ENCODE data around the gene MAP4K4.
"Not testable (repeated sequence)": the region's sequence is repeated elsewhere in the genome, so short reads cannot be mapped to it uniquely, and the experiment has no call there.

Gene MAP4K4

DNA sequence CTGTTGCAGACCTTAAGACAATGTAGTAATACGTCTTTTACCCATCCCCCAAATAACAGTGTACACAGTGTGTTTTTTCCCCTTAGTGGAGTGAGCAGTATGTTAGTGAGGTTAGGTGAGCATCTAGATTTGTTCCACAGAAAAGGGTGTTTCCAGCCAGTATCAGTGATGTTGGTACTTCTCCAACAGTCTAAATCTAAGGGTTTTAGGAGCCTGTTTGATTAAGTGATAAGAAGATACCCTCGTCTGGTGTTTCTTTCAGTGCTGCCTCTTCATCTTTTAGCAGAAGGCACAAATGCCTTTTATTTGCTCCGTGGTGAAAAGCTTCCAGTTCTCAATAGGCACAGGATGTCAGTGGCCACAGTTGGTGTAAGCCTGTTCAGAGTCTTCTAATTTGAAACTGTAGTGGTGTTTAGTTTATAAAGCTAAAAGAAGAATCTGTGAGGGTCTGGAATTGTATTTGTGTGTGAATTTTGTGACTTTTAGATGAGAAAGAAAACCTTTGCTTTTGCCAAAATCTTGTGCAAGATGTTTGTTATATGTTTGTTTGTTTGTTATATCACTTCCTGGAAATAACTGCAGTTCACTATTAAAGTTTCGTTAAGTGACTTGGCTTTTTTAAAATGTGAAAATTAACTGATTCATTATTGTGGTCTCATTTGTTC lies 71.2 kb downstream of the MAP4K4 start:
- no peak for DNase-seq (ENCODE audit: low read depth)

DNA sequence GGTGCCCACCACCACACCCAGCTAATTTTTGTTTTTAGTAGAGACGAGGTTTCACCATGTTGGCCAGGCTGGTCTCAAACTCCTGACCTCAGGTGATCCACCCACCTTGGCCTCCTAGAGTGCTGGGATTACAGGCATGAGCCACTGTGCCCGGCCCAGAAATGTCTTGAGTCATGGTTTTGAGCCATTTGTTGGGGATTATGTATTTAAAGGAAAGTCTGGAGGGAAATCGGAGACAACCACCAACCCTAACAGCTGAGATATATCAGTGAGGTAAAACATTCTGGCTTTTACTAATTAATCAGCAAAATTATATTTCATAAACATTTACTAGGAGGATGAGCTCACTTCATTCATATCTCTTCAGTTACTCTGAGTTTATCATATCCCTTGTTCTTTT lies 72.2 kb downstream of the MAP4K4 start:
- DNase-seq (ENCODE audit: low read depth) = not testable (repeated sequence)

DNA sequence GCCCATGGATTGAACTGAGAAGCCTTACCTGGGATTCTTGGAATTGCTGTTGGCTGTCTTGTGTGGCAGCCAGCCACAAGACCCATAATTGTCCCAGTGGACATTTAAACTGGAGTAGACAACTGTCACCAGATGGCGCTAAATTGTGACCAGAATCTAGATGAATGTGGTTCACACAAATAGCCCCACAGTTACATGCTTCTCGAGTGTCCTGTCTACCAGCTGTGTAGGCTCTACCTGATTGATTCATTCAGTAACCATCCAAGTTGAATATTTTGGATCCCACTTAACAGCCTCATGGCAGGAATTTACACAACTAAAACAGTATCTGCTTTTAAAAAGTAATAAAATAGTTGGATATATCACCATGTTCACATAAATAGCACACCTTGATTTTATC lies 73.2 kb downstream of the MAP4K4 start:
- no peak for DNase-seq (ENCODE audit: low read depth)

DNA sequence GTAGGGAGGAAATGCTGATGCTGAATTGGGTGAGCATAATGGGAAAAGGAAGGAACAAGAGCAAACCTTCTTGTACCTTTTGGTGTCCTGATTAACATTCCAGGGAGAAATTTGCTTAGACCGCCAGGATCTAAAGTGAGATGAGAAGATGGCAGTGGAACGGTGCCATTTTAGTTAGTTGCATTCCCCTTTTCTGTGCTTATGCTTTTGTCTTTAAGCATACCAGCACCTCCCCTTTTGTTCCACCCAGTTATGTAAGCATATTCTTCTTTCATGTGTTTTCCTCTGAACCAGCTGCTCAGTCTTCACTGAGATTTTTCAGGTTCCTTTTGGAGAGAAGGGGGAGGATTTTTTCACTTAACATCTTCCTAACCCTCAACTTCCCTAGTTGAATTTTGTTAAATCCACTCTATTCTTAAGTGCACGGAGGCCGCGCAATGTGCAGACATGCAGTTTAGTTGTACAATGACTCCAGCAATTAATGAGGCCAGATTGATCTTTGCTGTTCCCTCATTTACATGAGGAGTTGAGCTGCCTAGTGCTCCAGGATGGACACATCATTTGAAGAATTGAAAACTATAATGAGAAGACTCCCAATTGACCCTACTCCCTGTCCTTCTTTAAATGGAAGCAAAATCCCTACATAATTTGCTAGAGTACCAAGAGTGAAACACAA lies 73.9 kb downstream of the MAP4K4 start:
- DNase-seq (ENCODE audit: low read depth) = no peak

DNA sequence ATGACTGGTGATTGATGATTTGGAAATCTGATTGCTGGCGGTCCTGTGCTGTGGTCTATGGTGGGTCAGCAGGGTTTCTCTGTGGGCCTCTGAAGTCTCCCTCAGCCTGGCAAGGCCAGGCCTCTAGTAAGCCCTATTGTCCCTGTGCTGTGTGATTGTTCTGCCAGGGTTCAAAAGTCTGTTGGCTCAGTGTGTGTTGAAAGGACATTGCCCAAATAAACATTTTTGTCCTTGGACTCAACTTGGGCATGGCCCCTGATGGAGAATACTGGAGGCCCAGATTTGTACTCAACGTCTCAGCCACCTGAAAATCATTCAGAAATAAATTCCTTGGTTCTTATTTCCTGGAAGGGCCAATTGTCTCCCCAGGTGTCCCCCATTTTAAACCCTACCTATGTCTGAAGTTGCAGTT lies 74.4 kb downstream of the MAP4K4 start:
- DNase-seq (ENCODE audit: low read depth) = no peak

DNA sequence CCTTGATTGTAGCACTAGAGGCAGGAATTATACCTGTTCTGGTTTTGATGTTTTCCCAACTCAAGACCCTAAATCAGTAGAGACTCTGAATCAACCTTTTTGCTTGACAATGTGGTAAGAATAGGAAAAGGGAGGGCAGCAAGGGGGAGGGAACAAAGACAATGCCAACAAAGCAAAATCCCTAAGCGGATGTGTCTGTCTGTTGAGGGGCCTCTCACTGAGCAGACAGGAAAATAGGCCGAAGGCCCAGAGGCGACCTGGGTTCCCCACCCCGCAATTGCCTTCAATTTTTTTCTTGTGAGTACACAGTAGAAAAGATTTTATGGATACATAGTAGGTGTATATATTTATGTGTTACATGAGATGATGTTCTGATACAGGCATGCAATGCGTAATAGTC lies 75.6 kb downstream of the MAP4K4 start:
- no peak for DNase-seq (ENCODE audit: low read depth)

DNA sequence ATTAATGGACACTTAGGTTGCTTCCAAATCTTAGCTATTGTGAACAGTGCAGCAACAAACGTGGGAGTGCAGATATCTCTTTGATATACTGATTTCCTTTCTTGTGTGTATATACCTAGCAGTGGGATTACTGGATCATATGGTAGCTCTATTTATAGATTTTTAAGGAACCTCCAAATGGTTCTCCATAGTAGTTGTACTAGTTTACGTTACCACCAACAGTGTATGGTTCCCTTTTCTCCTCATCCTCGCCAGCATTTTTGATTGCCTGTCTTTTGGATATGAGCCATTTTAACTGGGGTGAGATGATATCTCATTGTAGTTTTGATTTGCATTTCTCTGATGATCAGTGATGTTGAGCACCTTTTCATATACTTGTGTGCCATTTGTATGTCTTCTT lies 76.5 kb downstream of the MAP4K4 start:
- not testable (repeated sequence) for DNase-seq (ENCODE audit: low read depth)

DNA sequence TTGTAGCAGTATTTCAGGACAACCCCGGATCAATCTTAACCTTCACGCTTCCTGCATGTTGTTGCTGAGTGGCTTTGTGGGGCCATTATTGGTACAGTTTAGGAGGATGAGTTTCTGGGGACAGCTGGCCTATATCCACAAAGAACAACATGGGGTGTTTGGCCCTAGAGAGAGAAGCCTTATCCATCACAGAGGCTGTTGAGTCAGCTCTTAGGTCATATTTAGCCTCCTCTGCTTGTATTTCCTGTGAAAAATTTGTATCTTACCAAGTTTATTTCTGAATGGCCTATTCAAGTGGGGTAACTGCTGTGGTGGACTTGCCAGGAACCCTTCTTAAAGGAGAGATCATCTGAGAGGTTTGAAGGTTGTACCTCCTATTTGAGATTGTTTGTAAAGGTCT lies 77.6 kb downstream of the MAP4K4 start:
- DNase-seq (ENCODE audit: low read depth) = no peak

DNA sequence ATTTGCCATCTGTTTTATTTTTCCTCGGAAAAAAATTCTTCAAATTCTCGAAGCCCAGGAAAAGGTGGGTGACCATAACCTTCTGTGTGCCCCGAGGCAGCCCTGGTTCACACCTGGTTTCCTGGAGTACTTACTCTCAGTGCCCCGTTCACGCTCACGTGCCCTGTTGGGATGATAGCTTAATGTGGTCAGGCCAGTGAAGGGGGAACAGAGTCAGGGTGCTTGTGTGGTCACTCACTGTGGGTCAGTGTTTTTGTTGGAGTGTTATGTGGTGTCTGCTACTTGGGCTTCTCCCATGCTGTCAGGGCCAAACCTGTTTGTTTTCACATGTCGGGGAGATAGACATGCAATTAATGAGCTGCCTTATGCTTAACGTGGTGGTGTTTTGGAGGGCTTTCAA lies 78.1 kb downstream of the MAP4K4 start:
- no peak for DNase-seq (ENCODE audit: low read depth)

DNA sequence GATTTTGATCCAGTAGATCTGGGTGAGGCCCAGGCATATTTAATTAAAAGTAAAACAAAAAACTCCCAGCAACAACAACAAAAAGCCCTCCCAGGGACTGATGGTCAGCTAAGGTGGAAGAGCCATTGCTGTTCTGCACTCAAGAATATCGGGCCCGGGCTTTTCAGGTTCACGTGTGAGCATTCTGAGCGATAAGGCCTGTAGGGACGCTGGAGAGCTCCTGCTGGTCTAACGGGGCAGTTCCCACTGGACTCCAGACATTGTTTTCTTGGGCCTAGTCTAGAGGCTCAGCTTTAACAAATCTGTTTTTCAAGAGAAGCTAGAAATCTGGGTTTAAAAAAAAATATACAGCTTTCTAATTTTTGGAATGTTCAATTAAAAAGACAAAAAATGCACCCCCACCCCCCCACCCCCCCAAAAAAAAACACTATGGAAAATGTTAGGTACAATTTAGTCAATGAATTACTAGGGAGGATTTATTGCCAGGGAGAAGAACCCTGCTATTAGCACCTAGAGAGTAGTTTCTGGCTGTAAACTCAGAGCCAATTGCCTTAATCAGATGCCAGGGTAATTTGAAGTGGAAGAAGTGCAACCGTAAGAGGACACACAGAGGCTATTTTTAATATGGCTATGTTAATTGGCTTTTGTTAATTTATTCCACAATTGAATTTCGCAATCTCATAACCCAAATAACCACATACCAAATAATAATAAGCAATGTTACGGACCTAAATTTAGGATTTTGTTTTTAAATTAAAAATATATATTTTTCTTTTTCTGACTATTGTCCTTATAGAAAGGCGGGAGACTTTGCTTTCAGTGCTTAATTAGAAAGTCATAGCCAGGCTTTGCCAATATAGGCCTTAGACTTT lies 78.9 kb downstream of the MAP4K4 start:
- DNase-seq (ENCODE audit: low read depth) = no peak

DNA sequence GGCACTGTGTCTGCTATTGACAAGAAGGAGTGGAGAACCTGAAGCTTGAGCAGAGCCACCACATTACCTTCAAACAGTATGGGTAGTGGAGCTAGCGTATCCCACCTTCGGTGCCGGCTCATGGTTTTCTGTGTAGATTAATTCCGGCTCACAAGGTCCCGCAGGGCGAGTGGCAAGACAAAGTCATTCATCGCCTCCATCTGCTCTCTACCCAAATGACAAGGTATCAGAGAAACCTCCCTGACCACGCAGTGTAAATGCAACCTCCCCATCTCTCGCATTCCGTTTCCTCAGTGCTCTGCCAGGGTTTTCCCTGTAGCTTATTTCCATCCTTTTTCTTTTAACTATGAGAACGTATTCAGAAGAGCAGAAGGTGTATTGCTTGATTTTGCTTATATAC lies 79.8 kb downstream of the MAP4K4 start:
- no peak for DNase-seq (ENCODE audit: low read depth)

DNA sequence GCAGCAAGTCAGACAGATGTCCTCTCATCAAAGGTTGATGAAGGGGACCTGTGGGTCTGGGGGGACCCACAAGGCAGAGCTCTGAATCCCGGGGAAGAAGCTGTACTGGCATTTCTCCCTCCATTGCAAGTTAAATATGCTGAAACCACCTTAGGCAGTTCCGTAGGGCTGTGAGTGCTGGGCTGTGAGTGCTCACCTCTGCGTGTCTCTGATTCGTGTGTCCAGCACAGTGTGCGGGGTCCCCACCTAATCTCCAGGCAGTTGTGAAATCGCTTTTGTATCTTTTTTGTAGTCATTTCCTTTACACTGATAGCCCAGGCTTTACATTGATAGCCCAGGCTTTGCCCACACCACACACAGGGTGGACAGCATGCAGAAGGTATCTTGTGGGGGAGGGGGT lies 80.6 kb downstream of the MAP4K4 start:
- no peak for DNase-seq (ENCODE audit: low read depth)

DNA sequence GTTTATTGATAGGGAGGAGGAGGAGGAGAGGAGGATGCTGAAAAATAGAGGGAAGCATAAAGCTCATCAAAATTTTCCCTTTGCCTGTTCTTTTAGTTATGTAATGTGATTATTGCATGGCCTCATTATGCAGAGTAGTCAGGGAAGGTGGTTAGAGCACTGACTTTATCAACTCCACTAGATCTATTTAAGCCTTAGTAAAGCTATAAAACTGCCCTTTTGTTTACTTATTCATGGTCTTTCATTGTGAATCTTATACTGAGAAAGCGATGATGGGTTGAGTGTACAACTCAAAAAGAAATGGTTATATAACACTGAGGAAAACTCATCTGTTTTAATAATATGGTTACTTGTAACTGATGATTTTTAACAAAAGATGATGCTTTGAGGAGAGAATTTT lies 81.7 kb downstream of the MAP4K4 start:
- no peak for DNase-seq (ENCODE audit: low read depth)

DNA sequence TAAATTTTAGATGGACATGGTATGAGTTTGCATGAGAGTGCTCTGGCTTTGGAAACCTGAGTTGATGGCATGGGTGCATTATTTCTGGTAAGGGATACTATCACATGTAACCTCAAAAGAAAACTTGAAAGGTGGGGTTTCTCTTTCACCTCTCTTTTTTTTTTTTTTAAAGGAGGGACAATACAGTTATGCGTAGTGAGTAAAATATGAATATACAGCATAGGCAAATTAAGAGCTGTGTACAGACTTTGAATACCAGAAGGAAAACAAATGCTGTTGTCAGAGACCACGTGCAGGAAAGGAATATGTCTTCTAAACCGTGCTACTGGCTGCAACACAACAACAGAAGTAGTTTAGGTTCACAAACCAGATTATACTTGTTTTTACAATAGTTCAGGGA lies 82.1 kb downstream of the MAP4K4 start:
- DNase-seq (ENCODE audit: low read depth) = no peak

DNA sequence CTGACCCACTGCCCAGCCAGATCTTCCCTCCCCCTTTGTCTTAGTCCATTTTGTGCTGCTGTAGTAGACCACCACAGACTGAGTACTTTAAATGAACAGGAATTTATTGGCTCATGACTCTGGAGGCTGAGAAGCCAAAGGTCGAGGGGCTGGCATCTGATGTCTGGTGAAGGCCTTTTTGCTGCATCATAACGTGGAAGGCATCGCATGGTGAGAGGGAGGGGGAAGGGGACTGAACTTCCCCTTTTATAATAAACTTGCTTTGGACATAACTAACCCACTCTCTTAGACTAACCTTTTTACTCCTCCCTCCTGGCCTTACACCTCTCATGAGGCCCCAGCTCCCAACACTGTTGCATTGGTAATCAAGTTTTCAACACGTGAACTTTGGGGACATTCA lies 83.8 kb downstream of the MAP4K4 start:
- DNase-seq (ENCODE audit: low read depth) = no peak

DNA sequence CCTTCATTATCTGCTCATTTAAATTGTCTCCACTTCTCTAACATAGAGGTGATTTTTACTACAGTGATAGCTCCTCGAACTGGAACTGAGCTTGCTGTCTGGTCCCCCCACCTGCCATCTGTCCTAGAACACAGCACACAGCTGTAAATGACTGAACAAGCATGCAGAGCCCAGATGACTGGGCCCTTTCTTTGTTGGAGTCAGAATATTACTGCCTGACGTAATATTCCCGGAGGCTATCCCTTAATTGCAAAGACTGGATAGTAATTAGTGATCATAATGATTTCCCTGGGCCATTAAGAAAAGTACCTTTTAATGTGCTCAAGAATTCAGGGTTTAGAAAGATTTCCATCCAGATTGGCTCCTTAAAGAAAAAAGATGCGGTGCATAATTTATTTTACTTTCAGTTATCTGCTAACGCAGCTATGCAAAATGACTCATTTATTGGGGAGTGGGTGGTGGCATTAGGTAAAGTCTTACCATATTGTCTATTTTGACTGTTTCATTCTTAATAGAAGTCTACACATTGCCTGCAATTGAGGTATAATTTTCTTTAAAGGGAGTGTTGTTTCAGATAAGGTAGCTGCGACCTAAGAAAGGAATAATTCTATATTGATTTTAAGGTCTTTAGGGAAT lies 84.4 kb downstream of the MAP4K4 start:
- DNase-seq (ENCODE audit: low read depth) = no peak

DNA sequence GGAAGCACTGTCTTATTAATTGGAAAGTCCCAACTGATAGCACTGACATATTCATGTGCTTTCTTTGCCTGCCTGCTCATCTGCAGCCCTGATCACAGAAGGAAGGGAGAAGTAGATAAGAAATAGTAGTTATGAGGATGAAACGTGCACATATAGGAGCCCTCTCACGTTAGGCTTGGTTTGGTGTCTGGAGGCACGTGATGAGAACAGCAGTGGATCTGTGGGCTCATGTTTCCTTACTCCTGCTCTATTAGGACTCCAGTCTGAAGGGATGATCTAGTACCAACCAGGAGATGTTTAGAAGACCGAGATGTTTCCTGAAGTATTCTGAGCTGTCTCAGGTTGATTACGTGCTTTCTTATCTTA lies 84.9 kb downstream of the MAP4K4 start:
- DNase-seq (ENCODE audit: low read depth) = no peak

DNA sequence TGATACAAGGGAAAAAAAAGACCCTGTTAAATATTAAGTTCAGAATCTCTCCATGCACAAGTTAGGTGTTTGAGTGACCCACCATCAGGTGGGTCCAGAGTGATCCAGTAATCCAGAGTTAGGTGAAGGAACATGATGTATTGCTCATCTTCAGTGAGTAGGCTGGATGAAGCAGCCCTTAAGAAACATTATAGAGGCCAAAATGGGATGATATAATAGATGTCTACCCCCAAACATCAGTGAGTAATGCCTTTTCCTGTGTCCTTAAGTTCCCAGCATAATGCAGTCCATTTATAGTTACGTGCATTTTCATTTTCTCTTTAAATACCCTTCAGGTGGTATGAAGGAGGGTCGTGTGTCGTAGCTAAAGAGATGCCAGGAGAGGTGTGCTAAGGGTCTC lies 89.6 kb downstream of the MAP4K4 start:
- DNase-seq (ENCODE audit: low read depth) = no peak

DNA sequence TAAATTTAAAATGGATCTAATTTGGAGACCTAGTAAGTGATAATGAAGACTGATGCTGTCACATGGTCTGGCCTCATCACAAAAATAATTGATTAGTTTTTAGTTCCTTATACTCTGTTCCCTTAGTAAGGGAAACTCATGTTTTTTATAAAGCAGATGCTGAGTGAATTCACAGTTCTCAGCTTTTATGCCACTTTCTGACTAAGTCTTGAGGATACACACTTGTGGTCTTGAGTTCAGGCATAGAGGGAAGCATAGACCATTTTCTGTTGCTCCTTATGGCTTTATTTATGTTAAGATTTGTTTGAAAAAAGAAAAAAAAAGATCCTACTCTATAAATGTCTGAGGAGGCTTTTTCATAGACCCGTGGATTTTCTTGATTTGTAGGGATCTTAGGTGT lies 91.1 kb downstream of the MAP4K4 start:
- DNase-seq (ENCODE audit: low read depth) = no peak

DNA sequence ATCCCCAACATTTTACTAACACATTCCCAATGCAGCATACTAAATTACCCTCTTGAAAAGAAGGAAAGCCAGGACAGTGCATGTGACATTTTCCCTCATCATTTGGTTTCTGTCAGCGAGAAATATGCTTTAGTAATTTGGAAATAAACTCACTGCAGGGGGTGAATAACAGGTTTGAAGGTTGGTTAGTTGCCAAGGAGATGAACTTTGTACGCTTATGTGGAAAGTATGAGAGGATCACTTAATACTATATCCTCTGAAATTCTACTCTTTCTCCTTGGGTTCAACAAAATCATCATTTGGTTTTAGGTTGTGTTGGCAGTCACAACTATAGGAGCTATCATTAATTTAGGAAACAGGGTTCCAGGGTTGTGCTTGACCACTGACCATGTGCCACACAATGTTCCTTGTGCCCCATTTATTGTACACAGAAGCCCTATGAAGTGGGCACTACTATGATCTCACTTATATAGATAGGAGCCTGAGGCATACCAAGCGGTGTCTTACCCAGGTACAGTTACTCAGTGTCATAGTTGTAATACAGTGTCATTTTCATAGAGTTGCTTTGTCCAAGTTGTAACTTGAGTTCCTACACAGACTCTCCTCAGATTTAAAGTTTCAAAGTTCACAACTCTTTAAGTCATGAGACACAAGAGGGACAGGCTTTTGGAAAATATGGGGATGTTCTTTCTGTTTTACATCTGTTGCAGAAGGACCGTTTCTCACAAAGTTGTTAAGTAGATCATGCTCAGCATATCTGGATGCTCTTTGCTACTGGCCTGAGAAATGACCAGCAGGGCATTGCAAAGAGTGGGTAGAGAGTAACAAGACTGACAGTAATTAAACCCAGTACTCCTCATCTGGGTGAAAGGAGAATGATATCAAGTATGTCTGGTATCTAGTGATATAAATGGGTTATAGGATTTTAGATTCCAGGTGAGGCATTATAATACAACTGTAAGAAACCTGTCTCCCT lies 91.8 kb downstream of the MAP4K4 start:
- DNase-seq (ENCODE audit: low read depth) = no peak

DNA sequence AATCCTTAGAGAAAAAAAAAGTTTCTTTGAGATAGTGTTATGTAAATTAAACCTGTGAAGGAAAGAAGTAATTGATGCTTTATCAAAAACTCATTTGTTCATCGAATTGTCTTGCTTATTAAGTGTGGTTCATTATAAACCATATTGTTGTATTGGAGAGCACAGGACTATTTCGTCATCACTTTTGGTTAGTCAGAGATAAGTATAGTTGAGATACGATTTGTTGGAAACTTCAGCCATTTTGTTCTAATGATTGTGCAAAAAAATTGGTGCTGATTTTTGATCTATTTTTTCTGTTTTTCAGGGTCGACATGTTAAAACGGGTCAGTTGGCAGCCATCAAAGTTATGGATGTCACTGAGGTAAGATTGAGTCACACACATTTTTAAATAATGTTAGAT lies 92.9 kb downstream of the MAP4K4 start:
- DNase-seq (ENCODE audit: low read depth) = no peak

All from T follicular helper cell (primary cell).